IPS-18a (cell line): ENCODE results near the gene CLASP1.

Experiments used
- H3K27ac ChIP-seq: one replicate; pipeline ENCODE4 v1.5.1; 2013; ENCODE audit warnings: low read length
- H3K27me3 ChIP-seq: one replicate; pipeline ENCODE4 v1.6.1; 2013; ENCODE audit warnings: mild to moderate bottlenecking, low read length; ENCODE audit not compliant: control insufficient read depth, insufficient read depth
- H3K36me3 ChIP-seq: one replicate; pipeline ENCODE4 v1.6.1; 2013; ENCODE audit warnings: low read depth, low read length; ENCODE audit not compliant: control insufficient read depth
- H3K4me1 ChIP-seq: one replicate; pipeline ENCODE4 v1.6.1; 2013; ENCODE audit warnings: low read depth, low read length; ENCODE audit not compliant: control insufficient read depth
- H3K4me3 ChIP-seq: one replicate; pipeline ENCODE4 v1.5.1; 2013; ENCODE audit warnings: low read length
- H3K9ac ChIP-seq: one replicate; pipeline ENCODE4 v1.6.1; 2013; ENCODE audit warnings: mild to moderate bottlenecking, low read length, moderate library complexity
- H3K9me3 ChIP-seq: one replicate; pipeline ENCODE4 v1.6.1; 2013; ENCODE audit warnings: low read depth, low read length; ENCODE audit not compliant: control insufficient read depth

The CLASP1 gene

DNA sequence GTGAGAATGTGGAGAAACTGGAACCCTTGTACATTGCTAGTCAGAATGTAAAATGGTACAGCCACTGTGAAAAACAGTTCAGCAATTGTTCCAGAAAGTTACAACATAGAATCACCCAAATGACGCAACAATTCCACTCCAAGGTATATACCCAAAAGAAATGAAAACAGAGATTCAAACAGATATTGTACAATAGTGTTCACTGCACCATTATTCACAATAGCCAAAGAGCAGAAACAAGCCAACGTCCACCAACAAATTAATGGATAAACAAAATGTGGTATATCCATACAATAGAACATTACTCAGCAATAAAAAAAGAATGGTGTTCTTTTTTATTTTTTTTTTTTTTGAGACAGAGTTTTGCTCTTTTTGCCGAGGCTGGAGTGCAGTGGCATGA, 10.9 kb downstream of the CLASP1 start:
- H3K4me3 ChIP-seq = no peak overlapping the region
- H3K9ac ChIP-seq = no peak overlapping the region
- H3K9me3 ChIP-seq = peaks cover 3% of the 10 kb centered on the region
- no peaks in the 10 kb centered on the region for H3K27me3 ChIP-seq
- no peaks in the 10 kb centered on the region for H3K4me1 ChIP-seq
- no peak overlapping the region for H3K27ac ChIP-seq
- H3K36me3 ChIP-seq = no peaks in the 10 kb centered on the region

DNA sequence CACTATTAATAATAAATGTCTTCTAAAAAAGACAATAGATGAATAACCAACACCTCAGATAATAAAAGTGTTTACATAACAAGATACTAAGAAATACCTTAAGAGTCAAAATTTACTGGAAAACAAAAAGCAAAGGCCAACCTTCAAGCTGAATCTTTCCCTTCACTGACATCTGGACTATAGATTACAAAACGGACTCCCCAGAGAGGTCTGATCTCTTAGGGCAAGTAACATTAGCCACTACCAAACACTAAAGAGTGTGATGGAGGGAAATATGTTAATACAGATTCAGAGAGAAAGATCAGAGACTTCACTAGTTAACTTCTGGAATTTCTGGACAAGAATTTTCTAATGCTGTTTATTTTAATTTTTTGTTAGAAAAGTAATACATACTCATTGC, 13.9 kb downstream of the CLASP1 start:
- Histone ChIP-seq H3K36me3 (no peaks in the 10 kb centered on the region), H3K9me3 (peaks cover 3% of the 10 kb centered on the region), H3K27me3 (no peaks in the 10 kb centered on the region), H3K27ac (no peak overlapping the region), H3K4me1 (no peaks in the 10 kb centered on the region), H3K4me3 (no peak overlapping the region), H3K9ac (no peak overlapping the region)

DNA sequence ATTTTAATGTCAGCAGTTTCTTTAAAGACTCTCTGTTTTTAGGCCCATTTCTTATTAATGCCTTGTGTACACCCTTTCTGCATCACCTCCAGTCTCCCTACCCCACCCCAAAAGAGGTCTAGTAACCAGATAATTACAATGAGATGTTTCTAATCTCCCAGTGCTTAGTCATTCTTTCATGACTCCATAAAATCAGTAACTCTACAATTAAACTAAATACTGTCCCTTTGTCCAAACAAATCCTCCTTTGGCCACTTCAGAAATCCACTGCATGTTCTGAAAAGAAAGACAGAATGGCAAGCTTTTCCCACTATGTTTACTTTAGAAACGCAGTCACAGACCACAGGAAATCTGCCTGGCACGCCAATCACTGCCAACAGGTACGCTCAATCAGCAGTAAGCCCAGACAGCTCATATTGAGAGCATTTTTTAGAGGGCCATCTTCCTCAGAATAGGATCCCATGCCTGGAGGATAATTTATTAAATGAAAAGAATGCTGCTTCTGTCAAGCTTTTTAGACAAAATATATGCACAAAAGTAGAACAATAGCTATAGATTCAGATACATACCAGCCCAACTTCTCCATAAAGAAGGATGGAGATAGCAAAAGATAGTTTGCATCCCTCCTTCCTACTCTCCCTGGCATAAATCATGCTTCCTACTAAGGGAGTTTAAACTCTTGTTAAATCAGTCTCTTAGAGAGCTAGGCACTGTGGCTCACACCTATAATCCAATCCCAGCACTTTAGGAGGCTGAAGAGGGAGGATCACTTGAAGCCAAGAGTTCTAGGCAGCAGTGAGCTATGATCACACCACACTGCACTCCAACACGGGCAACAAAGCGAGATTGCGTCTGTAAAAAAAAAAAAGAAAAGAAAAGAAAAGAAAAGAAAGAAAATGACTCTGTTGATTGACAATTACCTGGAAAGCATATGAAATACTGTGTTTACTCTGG, 14.6 kb downstream of the CLASP1 start:
- Histone ChIP-seq H3K9me3 (peaks cover 3% of the 10 kb centered on the region), H3K4me3 (no peak overlapping the region), H3K9ac (no peak overlapping the region), H3K36me3 (no peaks in the 10 kb centered on the region), H3K27me3 (no peaks in the 10 kb centered on the region), H3K4me1 (no peaks in the 10 kb centered on the region), H3K27ac (no peak overlapping the region)

DNA sequence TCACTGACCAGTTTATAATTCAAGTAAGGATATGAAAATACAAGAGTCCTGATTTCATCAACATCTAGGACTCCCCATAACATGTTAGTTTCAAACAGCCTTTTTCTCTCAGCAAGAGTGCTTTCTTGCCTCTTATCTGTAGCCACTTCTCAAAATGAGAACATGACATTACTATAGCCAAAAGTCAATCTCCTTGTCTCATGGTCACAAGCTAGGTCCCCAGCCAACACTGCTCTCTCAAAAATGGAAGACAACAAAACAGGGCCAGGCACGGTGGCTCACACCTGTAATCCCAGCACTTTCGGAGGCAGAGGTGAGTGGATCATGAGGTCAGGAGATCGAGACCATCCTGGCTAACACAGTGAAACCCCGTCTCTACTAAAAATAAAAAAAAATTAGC, 15.8 kb downstream of the CLASP1 start:
- Histone ChIP-seq H3K27ac (no peak overlapping the region), H3K9ac (no peak overlapping the region), H3K4me1 (no peaks in the 10 kb centered on the region), H3K9me3 (peaks cover 3% of the 10 kb centered on the region), H3K27me3 (no peaks in the 10 kb centered on the region), H3K36me3 (no peaks in the 10 kb centered on the region), H3K4me3 (no peak overlapping the region)

DNA sequence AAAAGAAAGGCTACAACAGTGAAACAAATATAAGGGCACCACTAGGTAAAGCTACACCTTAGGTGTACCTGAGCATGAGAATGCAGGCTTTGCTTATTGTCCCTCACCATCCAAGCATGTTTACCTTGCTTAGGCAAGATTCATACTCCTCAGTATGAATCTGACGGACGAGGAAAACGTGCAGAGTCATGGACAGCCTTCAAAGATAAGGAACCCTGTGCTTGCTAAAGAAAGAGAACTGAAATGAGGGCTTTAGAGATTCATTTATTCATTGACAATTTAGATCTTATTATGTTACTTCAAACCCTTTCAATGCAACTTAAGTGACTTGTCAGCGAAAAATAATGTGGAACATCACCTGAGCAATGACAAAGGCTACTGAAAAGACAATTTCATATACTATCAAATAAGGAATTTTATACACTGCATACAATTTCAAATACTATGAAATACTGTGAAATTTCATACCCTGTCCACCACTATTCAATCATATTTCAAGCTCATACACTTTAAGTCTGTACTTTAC, 21.7 kb downstream of the CLASP1 start:
- no peaks in the 10 kb centered on the region for H3K27me3 ChIP-seq
- no peak overlapping the region for H3K27ac ChIP-seq
- H3K9ac ChIP-seq = no peak overlapping the region
- no peak overlapping the region for H3K4me3 ChIP-seq
- no peaks in the 10 kb centered on the region for H3K36me3 ChIP-seq
- no peaks in the 10 kb centered on the region for H3K9me3 ChIP-seq
- H3K4me1 ChIP-seq = no peaks in the 10 kb centered on the region

DNA sequence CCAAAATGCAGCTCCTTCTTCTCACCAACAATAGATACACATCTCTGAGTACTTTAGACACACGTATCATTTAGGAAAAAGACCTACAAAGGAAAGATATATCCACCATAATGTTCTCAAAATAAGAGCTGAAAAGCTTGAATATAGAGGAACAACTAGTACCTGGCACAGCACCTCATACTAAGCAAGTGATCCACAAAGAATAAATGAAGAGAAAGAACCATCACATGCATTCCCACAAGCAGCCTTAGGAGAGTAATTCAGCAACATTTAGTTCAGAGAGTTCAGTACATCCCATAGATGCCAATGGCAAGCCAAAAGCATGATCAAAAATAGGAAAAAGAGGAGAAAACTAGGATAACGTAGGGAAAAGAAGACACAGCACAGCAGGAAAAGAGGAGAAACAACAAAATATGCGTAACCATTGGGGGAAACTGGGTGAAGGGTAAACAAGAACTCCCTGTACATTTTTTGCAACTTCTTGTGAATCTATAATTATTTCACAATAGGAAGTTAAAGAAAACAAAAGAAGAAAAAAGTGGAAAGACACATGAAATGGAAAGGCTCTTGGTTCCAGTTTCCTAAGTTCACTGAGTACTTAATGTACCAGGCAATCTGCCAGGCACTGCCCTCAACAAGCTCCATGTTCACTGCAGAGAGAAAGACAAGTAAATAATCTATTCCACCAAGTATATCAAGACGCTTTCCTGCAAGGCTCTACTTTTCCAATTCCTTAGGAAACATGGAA, 22.3 kb downstream of the CLASP1 start:
- H3K4me1 ChIP-seq = no peaks in the 10 kb centered on the region
- no peaks in the 10 kb centered on the region for H3K9me3 ChIP-seq
- no peak overlapping the region for H3K4me3 ChIP-seq
- H3K36me3 ChIP-seq = no peaks in the 10 kb centered on the region
- no peaks in the 10 kb centered on the region for H3K27me3 ChIP-seq
- no peak overlapping the region for H3K27ac ChIP-seq
- H3K9ac ChIP-seq = no peak overlapping the region

DNA sequence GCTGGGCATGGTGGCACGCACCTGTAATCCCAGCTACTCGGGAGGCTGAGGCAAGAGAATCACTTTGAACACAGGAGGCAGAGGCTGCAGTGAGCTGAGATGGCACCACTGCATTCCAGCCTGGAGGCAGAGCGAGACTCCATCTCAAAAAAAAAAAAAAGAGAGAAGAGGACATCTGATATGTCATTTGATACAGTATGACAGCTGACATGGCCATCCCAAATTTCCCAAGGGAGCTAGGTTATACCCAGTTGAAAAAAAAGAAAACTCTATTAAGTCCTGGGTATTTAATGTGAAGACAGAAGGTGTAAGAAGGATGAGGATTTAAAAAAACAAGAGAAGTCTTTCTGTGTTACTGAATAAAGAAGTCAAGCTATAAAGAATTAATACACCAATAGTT, 23.3 kb downstream of the CLASP1 start:
- Histone ChIP-seq H3K27ac (no peak overlapping the region), H3K9ac (no peak overlapping the region), H3K4me3 (no peak overlapping the region), H3K4me1 (no peaks in the 10 kb centered on the region), H3K27me3 (no peaks in the 10 kb centered on the region), H3K9me3 (no peaks in the 10 kb centered on the region), H3K36me3 (no peaks in the 10 kb centered on the region)

DNA sequence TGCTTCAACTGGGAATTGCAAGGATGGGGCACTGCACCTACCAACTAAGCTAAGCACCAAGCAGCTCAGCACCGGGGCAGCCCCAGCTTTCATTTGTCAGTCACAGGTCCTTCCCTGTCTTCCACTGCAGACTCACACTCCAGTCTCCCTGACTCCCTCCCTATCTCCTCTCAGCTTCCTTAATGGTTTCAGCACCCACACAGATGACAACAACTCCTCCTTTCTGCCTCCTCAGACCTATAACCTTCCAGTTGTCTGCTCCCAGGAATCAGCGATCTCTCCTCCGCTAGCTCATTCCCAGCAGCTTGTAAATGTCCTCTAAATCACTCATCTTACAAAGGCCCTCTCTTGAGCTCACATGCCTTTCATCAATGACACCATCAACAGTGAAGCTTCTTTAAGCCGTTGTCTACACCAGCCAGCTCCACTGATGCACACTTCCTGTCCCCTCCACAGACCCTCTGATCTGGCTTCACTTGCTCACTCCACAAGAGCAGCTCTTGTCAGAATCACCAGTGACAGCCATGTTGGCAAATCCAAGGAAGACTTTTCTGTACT, 32.1 kb downstream of the CLASP1 start:
- H3K4me1 ChIP-seq = no peaks in the 10 kb centered on the region
- no peak overlapping the region for H3K4me3 ChIP-seq
- no peaks in the 10 kb centered on the region for H3K27me3 ChIP-seq
- no peaks in the 10 kb centered on the region for H3K36me3 ChIP-seq
- H3K9me3 ChIP-seq = no peaks in the 10 kb centered on the region
- H3K27ac ChIP-seq = no peak overlapping the region
- H3K9ac ChIP-seq = no peak overlapping the region

DNA sequence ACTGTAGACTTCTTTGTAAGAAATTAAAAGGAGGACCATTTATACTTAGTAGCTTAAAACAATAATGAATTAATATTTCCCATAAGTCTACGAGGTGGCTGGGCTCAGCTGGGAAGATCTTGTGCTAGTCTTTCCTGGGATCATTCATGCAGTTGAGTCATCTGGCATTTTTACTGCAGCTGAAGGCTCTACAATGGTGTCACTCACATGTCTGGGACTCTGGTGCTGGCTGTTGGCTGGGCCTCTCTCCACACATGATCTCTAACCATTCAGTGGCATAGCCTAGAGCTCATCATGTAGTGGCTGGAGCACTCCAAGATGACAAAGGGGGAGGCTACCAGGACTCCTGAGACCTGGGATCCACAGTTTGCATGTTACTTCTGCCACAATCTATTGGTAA, 35.5 kb downstream of the CLASP1 start:
- Histone ChIP-seq H3K9ac (no peak overlapping the region), H3K27me3 (no peaks in the 10 kb centered on the region), H3K9me3 (no peaks in the 10 kb centered on the region), H3K4me1 (no peaks in the 10 kb centered on the region), H3K27ac (no peak overlapping the region), H3K4me3 (no peak overlapping the region), H3K36me3 (no peaks in the 10 kb centered on the region)

DNA sequence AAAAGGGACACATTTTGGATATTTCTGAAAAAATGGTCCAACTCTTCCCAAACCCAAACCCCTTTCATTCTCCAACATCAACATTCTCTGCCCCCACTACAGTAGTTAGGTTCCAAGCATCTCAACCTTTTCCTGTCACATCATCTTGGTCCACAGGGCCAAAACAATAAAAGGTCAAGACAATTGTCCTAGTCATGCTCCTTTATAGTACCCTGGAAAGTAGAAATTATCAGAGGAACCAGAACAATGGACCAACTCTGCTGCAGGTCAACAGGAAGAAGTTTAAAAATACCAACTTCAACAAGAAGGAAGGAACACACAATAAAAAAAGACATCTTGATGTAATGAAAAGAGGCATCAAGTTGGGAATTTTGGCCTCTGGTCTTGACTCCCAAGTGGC, 36.1 kb downstream of the CLASP1 start:
- Histone ChIP-seq H3K27ac (no peak overlapping the region), H3K4me1 (no peaks in the 10 kb centered on the region), H3K9ac (no peak overlapping the region), H3K4me3 (no peak overlapping the region), H3K9me3 (no peaks in the 10 kb centered on the region), H3K27me3 (no peaks in the 10 kb centered on the region), H3K36me3 (no peaks in the 10 kb centered on the region)
